CD14-positive monocyte (primary cell): ENCODE data around the gene LAMA1. TPM values are rescaled to one million over a fixed set of nuclear protein-coding genes. Genes with fewer than 3 reads are reported as not detected.

Source experiments
- DNase-seq, 3 donors: peaks; one replicate each; pipeline ENCODE4 v3.0.0-alpha.2; 2011 to 2022
- H2AFZ ChIP-seq: 2 replicates; pipeline ENCODE4 v1.6.0; 2012; ENCODE audit warnings: mild to moderate bottlenecking, low read depth, low read length, inconsistent platforms; ENCODE audit not compliant: insufficient read depth, poor library complexity, severe bottlenecking
- H3K27ac ChIP-seq, 2 donors: 1 replicate in 1 of 2; 2 replicates in 1 of 2; pipeline ENCODE4 v1.5.1; 2012 to 2013; ENCODE audit warnings: low read length in 2 of 2, control low read depth in 1 of 2, inconsistent platforms in 1 of 2, low read depth in 1 of 2, mild to moderate bottlenecking in 1 of 2
- H3K27me3 ChIP-seq, 2 donors: one replicate each; pipeline versions ENCODE4 v1.6.0 to v1.6.1; 2011 to 2013; ENCODE audit warnings: low read length in 2 of 2; ENCODE audit not compliant: control insufficient read depth in 2 of 2, insufficient read depth in 2 of 2
- H3K36me3 ChIP-seq, 2 donors: replicated peaks in 1 of 2; 1 replicate in 1 of 2; 2 replicates in 1 of 2; pipeline versions ENCODE4 v1.5.1 to v1.6.1; 2012 to 2013; ENCODE audit warnings: low read length in 2 of 2, control low read depth in 1 of 2, inconsistent platforms in 1 of 2, mild to moderate bottlenecking in 1 of 2; ENCODE audit not compliant: insufficient read depth in 2 of 2, control insufficient read depth in 1 of 2
- H3K4me1 ChIP-seq, 2 donors: 1 replicate in 1 of 2; 2 replicates in 1 of 2; pipeline versions ENCODE4 v1.5.1 to v1.6.1; 2012 to 2013; ENCODE audit warnings: low read length in 2 of 2, control low read depth in 1 of 2, inconsistent platforms in 1 of 2, mild to moderate bottlenecking in 1 of 2, moderate library complexity in 1 of 2; ENCODE audit not compliant: insufficient read depth in 2 of 2, control insufficient read depth in 1 of 2
- H3K4me2 ChIP-seq: replicated peaks from 2 replicates; pipeline ENCODE3; 2012; ENCODE audit warnings: low read length, moderate library complexity, mild to moderate bottlenecking; ENCODE audit not compliant: poor library complexity, severe bottlenecking; ENCODE audit errors: extremely low read depth
- H3K4me3 ChIP-seq, 3 experiments: fragments of 200-600 bp in 1 of 3; sonication (generic) in 1 of 3; replicated peaks in 1 of 3; 1 replicate in 2 of 3; 2 replicates in 1 of 3; pipeline ENCODE4 v1.5.1; 2011 to 2013; ENCODE audit warnings: low read length in 3 of 3, mild to moderate bottlenecking in 3 of 3, control low read depth in 2 of 3, low read depth in 2 of 3, inconsistent platforms in 1 of 3, moderate library complexity in 1 of 3
- H3K79me2 ChIP-seq: 2 replicates; pipeline ENCODE4 v1.6.0; 2012; ENCODE audit warnings: mild to moderate bottlenecking, control low read depth, inconsistent platforms, low read length, moderate library complexity; ENCODE audit not compliant: insufficient read depth
- H3K9ac ChIP-seq: 2 replicates; pipeline ENCODE4 v1.6.0; 2017; ENCODE audit warnings: low read length, mild to moderate bottlenecking; ENCODE audit not compliant: insufficient read depth, poor library complexity, severe bottlenecking
- H3K9me3 ChIP-seq, 2 donors: replicated peaks in 1 of 2; 1 replicate in 1 of 2; 2 replicates in 1 of 2; pipeline versions ENCODE4 v1.5.1 to v1.6.1; 2012 to 2013; ENCODE audit warnings: low read length in 2 of 2, control low read depth in 1 of 2; ENCODE audit not compliant: control insufficient read depth in 1 of 2, insufficient read depth in 1 of 2
- H4K20me1 ChIP-seq: 2 replicates; pipeline ENCODE4 v1.6.0; 2012; ENCODE audit warnings: mild to moderate bottlenecking, low read length, control low read depth, moderate library complexity; ENCODE audit not compliant: insufficient read depth
- H3K27ac Mint-ChIP-seq, 7 donors: one replicate each; pipeline ENCODE4 v1.8.0; 2020; ENCODE audit warnings: mild to moderate bottlenecking in 7 of 7, mixed read lengths in 7 of 7, moderate library complexity in 6 of 7, inconsistent platforms in 2 of 7
- H3K27me3 Mint-ChIP-seq, 3 donors: one replicate each; pipeline ENCODE4 v1.8.0; 2021 to 2022; ENCODE audit warnings: low read depth in 3 of 3, mild to moderate bottlenecking in 3 of 3, mixed read lengths in 3 of 3, moderate library complexity in 3 of 3, inconsistent platforms in 1 of 3
- H3K36me3 Mint-ChIP-seq, 2 donors: one replicate each; pipeline ENCODE4 v1.8.0; 2020; ENCODE audit warnings: mixed read lengths in 2 of 2, inconsistent platforms in 1 of 2, mild to moderate bottlenecking in 1 of 2
- H3K4me1 Mint-ChIP-seq: one replicate; pipeline ENCODE4 v1.8.0; 2020; ENCODE audit warnings: mild to moderate bottlenecking, mixed read lengths
- H3K4me3 Mint-ChIP-seq, 2 donors: one replicate each; pipeline ENCODE4 v1.8.0; 2020; ENCODE audit warnings: mild to moderate bottlenecking in 2 of 2, mixed read lengths in 2 of 2, moderate library complexity in 1 of 2
- H3K9me3 Mint-ChIP-seq, 7 donors: one replicate each; pipeline ENCODE4 v1.8.0; 2020 to 2022; ENCODE audit warnings: mixed read lengths in 7 of 7, mild to moderate bottlenecking in 6 of 7, moderate library complexity in 6 of 7, inconsistent platforms in 2 of 7
- CTCF ChIP-seq: fragments of 200-600 bp; IDR thresholded peaks from one replicate; pipeline ENCODE4 v1.8.0; 2022; ENCODE audit warnings: antibody characterized with exemption, mild to moderate bottlenecking
- WGBS: methylation state at CpG from one replicate; pipeline ENCODE4 v1.1.5; 2013; ENCODE audit warnings: missing lambda C conversion rate; ENCODE audit not compliant: insufficient coverage; 5-methylcytosine and 5-hydroxymethylcytosine counted together
- intact Hi-C, 2 donors: fragments of 100-400 bp; cut with micrococcal nuclease; formaldehyde crosslinking; loops; one replicate each; pipeline versions ENCODE4 v1.15.0 to v1.15.1; 2023
- polyA plus RNA-seq, 3 donors: library from polyadenylated mRNA; depleted of rRNA in 1 of 3; unstranded in 2 of 3; stranded (reverse) in 1 of 3; fragments of 300-500 nt in 2 of 3; fragments of >200 nt in 1 of 3; fragmentation: Illumina TruSeq in 2 of 3; gene quantifications; 1 replicate in 2 of 3; 2 replicates in 1 of 3; pipeline ENCODE4 v1.2.3, GENCODE V29; 2012 to 2021

The LAMA1 gene
- polyA plus RNA-seq, 3 donors: not detected

- Mint-ChIP-seq H3K36me3 (no peaks in the 10 kb centered on the region), H3K4me3 (peak overlapping the region in 1 of 2 donors; percentile 34), H3K9me3 (peaks cover 0 to 6% (median 2%) of the 10 kb centered on the region in 7 donors), H3K27ac (peak overlapping the region in 4 of 7 donors; percentile 22 to 68 (median 54)), H3K4me1 (peaks cover 4% of the 10 kb centered on the region), H3K27me3 (peaks cover 0 to 5% (median 2%) of the 10 kb centered on the region in 3 donors)
- no peak overlapping the region for H3K27ac ChIP-seq
- no peak overlapping the region for H3K9ac ChIP-seq
- no peak overlapping the region for H2AFZ ChIP-seq
- no peaks in the 10 kb centered on the region for H3K9me3 ChIP-seq
- WGBS: 48% methylated on average over 8 of the region's 20 CpGs
- H3K36me3 ChIP-seq: no peaks in the 10 kb centered on the region
- H4K20me1 ChIP-seq: no peaks in the 10 kb centered on the region
- no peak overlapping the region for H3K4me2 ChIP-seq
- H3K27me3 ChIP-seq: no peaks in the 10 kb centered on the region
- TF ChIP-seq CTCF: peak; percentile 23
- intact Hi-C loops: no loop called here
- H3K4me3 ChIP-seq: no peak overlapping the region
- DNase-seq: peak in 2 of 3 donors; percentile 12 to 61
- H3K4me1 ChIP-seq: no peaks in the 10 kb centered on the region
- H3K79me2 ChIP-seq: no peaks in the 10 kb centered on the region
Observed at GRCh38 chr18:7038330-7038851, 79.2 kb downstream of the LAMA1 start.

- DNase-seq: no peak
- no peaks in the 10 kb centered on the region for H3K79me2 ChIP-seq
- TF ChIP-seq CTCF: no peak
- no peak overlapping the region for H2AFZ ChIP-seq
- H3K27ac ChIP-seq: no peak overlapping the region
- no peak overlapping the region for H3K4me3 Mint-ChIP-seq
- no peak overlapping the region for H3K9ac ChIP-seq
- H3K36me3 Mint-ChIP-seq: no peaks in the 10 kb centered on the region
- H3K4me3 ChIP-seq: no peak overlapping the region
- H3K4me1 ChIP-seq: no peaks in the 10 kb centered on the region
- no peak overlapping the region for H3K27ac Mint-ChIP-seq
- no peaks in the 10 kb centered on the region for H3K27me3 ChIP-seq
- peaks cover 4% of the 10 kb centered on the region for H3K4me1 Mint-ChIP-seq
- peaks cover 0 to 6% (median 2%) of the 10 kb centered on the region in 7 donors for H3K9me3 Mint-ChIP-seq
- no peaks in the 10 kb centered on the region for H4K20me1 ChIP-seq
- 92% methylated on average over 8 of the region's 11 CpGs for WGBS
- no peak overlapping the region for H3K4me2 ChIP-seq
- no peaks in the 10 kb centered on the region for H3K36me3 ChIP-seq
- intact Hi-C loops: no loop called here
- no peaks in the 10 kb centered on the region for H3K9me3 ChIP-seq
- peaks cover 0 to 6% (median 4%) of the 10 kb centered on the region in 3 donors for H3K27me3 Mint-ChIP-seq
Observed at GRCh38 chr18:7037470-7037869, 80.1 kb downstream of the LAMA1 start.
